ENCODE measurements around the gene CLSTN2. TPM values are rescaled to one million over a fixed set of nuclear protein-coding genes. Genes with fewer than 3 reads are reported as not detected.

CLSTN2 gene
- total RNA-seq, 1 experiment from 2014 or later = 0.68 TPM

- H3K9me3 ChIP-seq (ENCODE audit: control insufficient read depth, low read depth, low read length) = no peaks in the 10 kb centered on the region
- no peak overlapping the region for H3K18ac ChIP-seq (ENCODE audit: insufficient read length, low read depth, low read length)
- no peak overlapping the region for H3K4ac ChIP-seq (ENCODE audit: low read depth, low read length)
- no peak overlapping the region for H3K23ac ChIP-seq (ENCODE audit: insufficient read length, low read depth, low read length)
- H3K4me3 Mint-ChIP-seq = no peak overlapping the region
- H3K79me2 ChIP-seq (ENCODE audit: insufficient read depth, low read length) = no peaks in the 10 kb centered on the region
- H2BK15ac ChIP-seq (ENCODE audit: low read depth, low read length) = no peak overlapping the region
- H3K27me3 Mint-ChIP-seq (ENCODE audit: low read depth) = no peaks in the 10 kb centered on the region; the same call in none of the 2 replicates
- no peak overlapping the region for H4K5ac ChIP-seq (ENCODE audit: insufficient read length, low read depth, low read length)
- no peak overlapping the region for H3K27ac Mint-ChIP-seq
- H3K9me3 Mint-ChIP-seq = no peaks in the 10 kb centered on the region
- H3K4me1 ChIP-seq (ENCODE audit: insufficient read depth, low read length) = no peaks in the 10 kb centered on the region
- no peak overlapping the region for H3T11ph ChIP-seq (ENCODE audit: low read length)
- H4K8ac ChIP-seq (replicated peaks; ENCODE audit: insufficient read length, low read depth, low read length) = no peak overlapping the region
- no peak overlapping the region for H3K56ac ChIP-seq (ENCODE audit: insufficient read length, low read depth, low read length)
- H3K36me3 Mint-ChIP-seq (ENCODE audit: insufficient read depth in 1 of 3, low read depth in 3 of 3) = no peaks in the 10 kb centered on the region
- H2BK5ac ChIP-seq (ENCODE audit: insufficient read length, low read length) = no peak overlapping the region
- peaks cover 2 to 4% of the 10 kb centered on the region in 2 experiments for H3K4me1 Mint-ChIP-seq
- no peak overlapping the region for H4K91ac ChIP-seq (ENCODE audit: insufficient read length, low read depth, low read length)
- H3K79me1 ChIP-seq (ENCODE audit: insufficient read depth, low read depth, low read length, poor library complexity, severe bottlenecking) = no peaks in the 10 kb centered on the region
- H2BK20ac ChIP-seq (ENCODE audit: low read depth, low read length, poor library complexity, severe bottlenecking) = no peak overlapping the region
- no peak overlapping the region for H3K27ac ChIP-seq (ENCODE audit: insufficient read length, low read depth, low read length)
- WGBS (ENCODE audit: extremely low coverage, insufficient read length, low lambda C conversion rate) = no CpG with 5 or more reads among the region's 2 CpGs
- no peak overlapping the region for H2AFZ ChIP-seq (ENCODE audit: low read length)
- DNase-seq = no peak
- no peaks in the 10 kb centered on the region for H4K20me1 ChIP-seq (ENCODE audit: control insufficient read depth, insufficient read depth, insufficient read length)
- TF ChIP-seq CTCF (conservative IDR thresholded peaks at IDR 0.05) = no peak
- no peak overlapping the region for H2BK120ac ChIP-seq (ENCODE audit: low read depth, low read length, poor library complexity, severe bottlenecking)
- H3K9ac ChIP-seq (ENCODE audit: extremely low read depth, insufficient read length, low read length) = no peak overlapping the region
- H3K23me2 ChIP-seq (ENCODE audit: insufficient read length, low read depth, low read length, poor library complexity, severe bottlenecking) = no peaks in the 10 kb centered on the region
- no peak overlapping the region for H2BK12ac ChIP-seq (ENCODE audit: insufficient read length, low read depth, low read length)
- no peak overlapping the region for H3K4me2 ChIP-seq (ENCODE audit: insufficient read depth, insufficient read length, low read length)
- no peaks in the 10 kb centered on the region for H3K27me3 ChIP-seq (ENCODE audit: insufficient read depth, low read length)
- no peak overlapping the region for H2AK5ac ChIP-seq (ENCODE audit: insufficient read length, low read length)
- H3K14ac ChIP-seq (ENCODE audit: insufficient read depth, low read length) = no peak overlapping the region
These were observed 83.6 kb downstream of the CLSTN2 start for GRCh38 chr3:140018556-140018955.

Data from H9 (cell line).